ENCODE measurements around the gene UBE2D2.
"Not testable (repeated sequence)": the region's sequence is repeated elsewhere in the genome, so short reads cannot be mapped to it uniquely, and the experiment has no call there.

UBE2D2 gene

GRCh38 chr5:139549162-139549894, 11.8 kb upstream of the UBE2D2 start:
- DNase-seq: no peak

GRCh38 chr5:139550051-139550872, 10.9 kb upstream of the UBE2D2 start:
- not testable (repeated sequence) for DNase-seq

GRCh38 chr5:139551191-139551889, 9.8 kb upstream of the UBE2D2 start:
- DNase-seq: no peak

DNA sequence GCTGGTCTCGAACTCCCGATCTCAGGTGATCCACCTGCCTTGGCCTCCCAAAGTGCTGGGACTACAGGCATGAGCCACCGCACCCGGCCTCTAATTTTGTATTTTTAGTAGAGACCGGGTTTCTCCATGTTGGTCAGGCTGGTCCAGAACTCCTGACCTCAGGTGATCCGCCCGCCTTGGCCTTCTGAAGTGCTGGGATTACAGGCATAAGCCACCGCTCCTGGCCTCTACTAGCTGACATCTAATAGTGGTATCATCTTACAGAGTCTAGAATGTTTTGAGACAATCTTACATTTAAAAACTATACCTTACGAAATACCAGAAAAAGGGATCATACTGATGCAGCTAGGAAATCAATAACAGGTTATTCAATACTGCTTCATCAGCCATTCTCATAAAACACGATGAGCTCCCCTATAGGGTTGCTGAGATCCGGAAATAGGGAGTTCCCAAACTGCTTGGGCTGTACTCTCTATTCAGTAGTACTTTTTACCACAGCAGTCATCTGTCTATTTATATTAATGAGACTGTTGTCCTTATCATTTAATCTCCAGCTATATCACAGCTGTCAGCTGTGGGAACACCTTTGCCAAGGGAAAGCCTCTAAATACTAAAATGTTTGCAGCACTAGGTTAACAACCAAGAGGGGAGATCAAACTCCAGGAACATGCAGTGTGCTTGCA, 8.1 kb upstream of the UBE2D2 start:
- DNase-seq: no peak

DNA sequence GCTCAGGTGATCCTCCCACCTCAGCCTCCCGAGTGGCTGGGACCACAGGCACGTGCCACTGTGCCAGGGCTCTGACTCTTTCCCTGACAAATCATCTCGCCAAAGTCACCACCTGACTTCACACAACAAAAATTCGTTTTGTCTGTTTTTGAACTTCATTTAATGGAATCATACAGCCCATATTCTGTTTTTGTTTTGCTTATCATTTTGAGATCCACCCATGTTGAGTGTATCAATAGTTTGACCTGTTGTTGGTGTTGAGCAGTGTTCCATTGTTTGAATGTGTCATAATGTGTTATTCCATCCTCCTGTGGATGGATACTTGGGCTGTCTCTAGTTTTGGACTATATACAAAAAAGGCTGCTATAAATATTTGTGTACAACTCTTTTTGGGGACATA, 6.9 kb upstream of the UBE2D2 start:
- no peak for DNase-seq

DNA sequence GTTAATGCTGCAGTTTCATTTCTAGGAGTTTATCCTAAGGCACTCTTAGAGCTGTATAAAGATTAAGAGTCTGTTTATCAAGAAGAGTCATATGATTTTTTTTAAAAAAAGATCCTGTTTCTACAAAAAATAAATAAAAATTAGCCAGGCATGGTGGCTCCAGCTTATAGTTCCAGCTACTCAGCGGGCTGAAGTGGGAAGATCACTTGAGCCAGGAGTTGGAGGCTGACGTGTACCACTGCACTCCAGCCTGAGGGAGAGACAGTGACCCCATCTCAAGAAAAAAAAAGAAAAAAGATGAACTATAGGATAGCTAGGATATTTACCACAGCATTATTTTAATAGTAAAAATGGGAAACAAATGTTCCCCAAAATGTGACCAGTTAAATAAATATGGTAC, 3.3 kb upstream of the UBE2D2 start:
- no peak for DNase-seq

DNA sequence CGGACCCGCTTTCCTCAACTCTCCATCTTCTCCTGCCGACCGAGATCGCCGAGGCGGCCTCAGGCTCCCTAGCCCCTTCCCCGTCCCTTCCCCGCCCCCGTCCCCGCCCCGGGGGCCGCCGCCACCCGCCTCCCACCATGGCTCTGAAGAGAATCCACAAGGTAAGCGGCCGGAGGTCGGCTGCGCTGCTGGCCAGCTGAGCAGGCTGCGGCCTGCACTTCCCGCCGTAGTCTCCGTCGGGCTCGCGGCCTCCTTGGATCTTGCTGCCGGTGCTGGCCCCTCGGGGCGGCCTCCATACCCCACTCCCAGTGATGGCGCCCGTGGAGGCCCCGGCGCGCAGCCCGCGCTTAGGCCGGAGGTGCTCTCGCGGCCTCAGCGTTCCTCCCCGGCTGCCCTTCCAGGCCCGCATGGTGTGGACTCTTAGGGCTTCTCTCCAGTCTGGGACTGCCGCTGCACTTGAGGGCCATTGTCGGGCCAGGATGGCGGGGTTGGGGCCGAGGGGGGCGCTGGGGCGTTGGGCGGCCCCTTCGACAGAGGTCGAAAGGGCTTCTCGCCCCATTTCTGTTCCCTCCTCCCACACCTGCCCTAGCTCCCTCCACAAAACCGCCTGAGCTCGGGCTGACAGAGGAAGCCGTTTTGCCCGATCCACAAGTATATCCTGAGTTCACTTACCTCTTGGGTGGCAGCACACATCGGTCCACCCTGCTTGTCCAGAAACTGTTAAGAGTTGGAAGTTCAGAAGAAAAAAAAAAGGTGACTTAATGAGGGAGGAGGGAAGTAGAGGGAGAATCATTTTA, 714 bp downstream of the UBE2D2 start:
- DNase-seq: no peak

DNA sequence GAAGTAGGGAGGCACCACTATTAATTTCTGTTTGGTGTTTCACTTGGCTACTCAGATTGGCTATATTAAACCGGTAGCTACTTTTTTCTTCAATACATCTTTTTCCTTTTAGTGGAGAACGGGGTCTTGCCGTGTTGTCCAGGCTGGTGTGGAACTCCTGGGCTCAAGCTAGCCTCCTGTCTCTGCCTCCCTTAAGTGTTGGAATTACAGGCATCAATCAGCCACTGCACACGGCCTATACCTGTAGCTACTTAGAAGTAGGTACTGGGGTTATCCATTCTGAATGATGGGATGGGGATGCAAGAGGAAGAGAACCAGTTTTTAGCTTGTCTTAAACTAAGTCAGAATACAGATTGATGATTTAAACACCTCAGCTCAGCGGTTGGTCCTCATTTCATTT, 1.7 kb downstream of the UBE2D2 start:
- no peak for DNase-seq

DNA sequence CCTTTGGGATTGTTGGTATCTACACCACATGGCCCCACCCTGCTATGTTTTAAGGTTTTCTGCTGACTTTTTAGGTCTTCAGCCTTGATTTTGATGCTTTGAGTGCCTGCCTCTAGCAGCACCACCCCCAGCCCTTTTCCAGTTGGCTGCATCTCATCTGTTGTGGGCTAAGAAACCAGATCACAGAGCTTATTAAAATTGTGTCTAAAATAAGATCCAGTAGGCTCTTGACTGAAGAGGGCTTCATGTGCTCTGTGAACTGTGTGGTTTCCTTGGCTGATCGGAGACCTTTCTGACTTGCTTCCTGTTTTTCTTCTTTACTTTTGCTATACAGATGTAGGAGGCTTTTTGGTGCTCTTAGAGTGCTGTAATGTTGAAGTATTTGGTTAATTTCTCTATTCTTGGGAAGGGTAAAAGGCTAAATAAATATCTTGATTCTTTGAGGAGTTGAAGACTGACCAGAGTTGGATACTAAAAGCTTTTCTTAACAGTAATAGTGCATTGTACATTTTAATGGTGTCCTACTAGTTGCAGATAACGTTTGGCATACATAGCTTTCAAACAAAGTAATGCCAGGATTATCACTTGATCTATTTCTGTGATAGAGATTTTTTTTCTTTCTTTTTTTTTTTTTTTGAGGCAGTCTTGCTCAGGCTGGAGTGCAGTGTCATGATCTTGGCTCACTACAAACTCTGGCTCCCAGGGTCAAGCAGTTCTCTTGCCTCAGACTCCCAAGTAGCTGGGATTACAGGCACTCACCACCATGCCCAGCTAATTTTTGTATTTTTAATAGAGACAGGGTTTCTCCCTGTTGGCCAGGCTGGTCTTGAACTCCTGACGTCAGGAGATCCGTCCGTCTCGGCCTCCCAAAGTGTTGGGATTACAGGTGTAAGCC, 4.5 kb downstream of the UBE2D2 start:
- peak; percentile 27 for DNase-seq

GRCh38 chr5:139566611-139567010, 5.5 kb downstream of the UBE2D2 start:
- no peak for DNase-seq

GRCh38 chr5:139569270-139569955, 8.3 kb downstream of the UBE2D2 start:
- no peak for DNase-seq

DNA sequence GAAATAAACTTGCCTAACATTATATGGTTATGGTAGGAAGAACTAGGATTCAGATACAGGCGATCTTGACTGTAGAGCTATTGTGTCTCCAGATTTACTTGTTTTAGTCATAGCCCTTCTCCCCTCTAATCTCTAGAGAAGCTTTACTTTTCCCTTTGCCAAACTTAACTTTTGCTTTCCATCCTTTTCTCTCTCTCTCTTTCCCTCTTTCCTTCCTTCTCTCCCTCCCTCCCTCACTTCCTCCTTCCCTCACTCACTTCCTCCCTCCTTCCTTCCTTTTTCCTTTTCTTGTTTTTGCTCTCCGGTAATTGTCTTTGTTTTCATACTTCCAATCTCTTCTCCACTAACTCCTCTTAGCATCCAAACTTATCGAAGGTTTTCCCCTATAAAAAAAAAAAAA, 10.4 kb downstream of the UBE2D2 start:
- DNase-seq: no peak

DNA sequence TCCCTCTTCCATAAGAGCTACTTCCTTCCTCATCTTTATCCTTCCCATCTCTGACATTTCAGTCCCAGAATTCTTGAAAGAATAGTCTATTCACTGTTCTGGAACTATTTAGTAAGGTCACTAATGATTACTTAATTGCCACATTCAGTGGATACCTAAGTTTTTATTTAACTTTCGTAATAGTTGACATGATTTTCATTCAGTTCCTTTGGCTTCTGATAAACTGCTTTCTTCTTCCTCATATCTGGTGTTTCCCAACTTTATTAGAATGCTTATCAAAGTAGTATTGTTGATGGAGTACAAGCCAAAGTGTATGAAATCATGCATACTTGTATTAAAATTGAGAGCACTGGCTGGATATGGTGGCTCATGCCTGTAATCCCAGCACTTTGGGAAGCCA, 10.8 kb downstream of the UBE2D2 start:
- DNase-seq: no peak

- no peak for DNase-seq
These were observed 13.6 kb downstream of the UBE2D2 start for GRCh38 chr5:139574641-139575312.

- no peak for DNase-seq
These were observed 14.1 kb downstream of the UBE2D2 start for GRCh38 chr5:139575313-139575646.

DNA sequence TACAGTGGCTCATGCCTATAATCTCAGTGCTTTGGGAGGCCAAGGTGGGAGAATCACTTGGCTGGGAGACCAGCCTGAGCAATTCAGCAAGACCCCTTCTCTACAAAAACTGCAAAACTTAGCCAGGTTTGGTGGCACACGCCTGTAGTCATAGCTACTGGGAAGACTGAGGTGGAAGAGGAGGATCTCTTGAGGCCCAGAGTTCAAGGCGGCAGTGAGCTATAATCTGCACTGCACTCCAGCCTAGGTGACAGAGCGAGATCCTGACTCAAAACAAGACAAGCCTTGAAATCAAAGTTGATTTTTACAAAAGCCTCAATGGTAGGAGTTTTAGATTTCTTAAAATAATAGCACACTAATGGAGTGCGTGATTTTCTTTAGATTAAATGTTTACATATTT, 14.6 kb downstream of the UBE2D2 start:
- no peak for DNase-seq

- no peak for DNase-seq
These were observed 16.7 kb downstream of the UBE2D2 start for GRCh38 chr5:139577689-139578290.

DNA sequence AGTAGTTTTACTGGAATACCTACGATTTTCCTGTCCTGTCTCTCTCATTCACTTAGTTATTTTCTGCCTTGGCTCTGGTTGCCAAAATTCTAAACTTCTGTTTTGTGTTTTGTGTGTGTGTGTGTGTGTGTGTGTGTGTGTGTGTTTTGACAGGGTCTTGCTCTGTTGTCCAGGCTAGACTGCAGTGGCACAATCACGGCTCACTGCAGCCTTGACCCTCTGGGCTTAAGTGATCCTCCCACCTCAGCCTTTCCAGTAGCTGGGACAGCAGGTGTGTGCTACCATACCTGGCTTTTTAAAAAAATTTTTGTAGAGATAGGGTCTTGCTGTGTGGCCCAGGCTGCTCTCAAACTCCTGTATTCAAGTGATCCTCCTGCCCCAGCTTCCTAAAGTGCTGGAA, 17.2 kb downstream of the UBE2D2 start:
- DNase-seq: no peak

GRCh38 chr5:139582181-139582580, 21.0 kb downstream of the UBE2D2 start:
- not testable (repeated sequence) for DNase-seq

DNA sequence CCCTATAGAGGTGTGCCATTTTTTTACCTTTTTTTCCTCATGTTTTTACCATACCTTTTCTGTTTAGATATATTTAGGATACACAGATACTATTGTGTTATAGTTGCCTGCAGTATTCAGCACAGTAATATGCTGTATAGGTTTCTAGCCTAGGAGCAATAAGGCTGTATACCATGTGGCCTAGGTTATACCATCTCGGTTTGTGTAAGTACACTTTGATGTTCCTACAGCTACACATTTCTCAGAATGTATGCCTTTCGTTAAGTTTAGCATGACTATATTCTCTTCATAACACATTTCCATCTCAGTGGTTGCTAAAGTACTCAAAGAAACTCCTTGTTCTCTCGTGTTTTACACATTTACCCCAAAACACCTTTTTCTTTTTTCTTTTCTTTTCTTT, 23.0 kb downstream of the UBE2D2 start:
- DNase-seq: no peak

Measured in T-helper 9 cell (primary cell).